Gastroesophageal sphincter (tissue), 4 donors: Measurements from ENCODE around the gene TBL1XR1. TPM values are rescaled to one million over a fixed set of nuclear protein-coding genes. Genes with fewer than 3 reads are reported as not detected.
"Not testable (repeated sequence)": the region's sequence is repeated elsewhere in the genome, so short reads cannot be mapped to it uniquely, and the experiment has no call there.

Experiments used
- ATAC-seq: fragments of 150-250 bp; one replicate; pipeline ENCODE4 v1.9.1; 2016; ENCODE audit warnings: mild to moderate bottlenecking, moderate library complexity
- H3K27ac ChIP-seq, 4 donors: fragments of 200-600 bp; sonication (generic) in 3 of 4; 1 replicate in 3 of 4; 2 replicates in 1 of 4; pipeline ENCODE4 v1.5.1; 2016 to 2019
- H3K27me3 ChIP-seq: fragments of 200-600 bp; sonication (generic); one replicate; pipeline ENCODE4 v1.5.1; 2019
- H3K36me3 ChIP-seq, 2 donors: fragments of 200-600 bp; sonication (generic); one replicate each; pipeline ENCODE4 v1.5.1; 2019; ENCODE audit warnings: control low read depth in 1 of 2
- H3K4me1 ChIP-seq, 3 donors: fragments of 200-600 bp; sonication (generic); 1 replicate in 2 of 3; 2 replicates in 1 of 3; pipeline ENCODE4 v1.5.1; 2016 to 2019; ENCODE audit warnings: control low read depth in 2 of 3
- H3K4me3 ChIP-seq, 2 donors: fragments of 200-600 bp; sonication (generic); one replicate each; pipeline ENCODE4 v1.5.1; 2019; ENCODE audit warnings: mild to moderate bottlenecking in 1 of 2, moderate library complexity in 1 of 2
- H3K9me3 ChIP-seq, 3 donors: fragments of 200-600 bp; sonication (generic); one replicate each; pipeline ENCODE4 v1.5.1; 2017 to 2019; ENCODE audit warnings: control low read depth in 2 of 3
- EP300 ChIP-seq: sonication (generic); formaldehyde crosslinking; IDR thresholded peaks from one replicate; pipeline ENCODE4 v1.6.1; 2017; ENCODE audit warnings: antibody characterized with exemption, mild to moderate bottlenecking
- POLR2A ChIP-seq, 2 donors: fragments of 450-650 bp; IDR thresholded peaks; one replicate each; pipeline ENCODE4 v1.6.1; 2017; ENCODE audit warnings: antibody characterized with exemption in 2 of 2, mild to moderate bottlenecking in 2 of 2, moderate library complexity in 1 of 2
- POLR2AphosphoS5 ChIP-seq: sonication (generic); formaldehyde crosslinking; IDR thresholded peaks from one replicate; pipeline ENCODE4 v1.6.1; 2017; ENCODE audit warnings: antibody characterized with exemption
- WGBS, 2 donors: methylation state at CpG; one replicate each; pipeline ENCODE4 v1.1.5; 2018; ENCODE audit warnings: low coverage in 1 of 2; 5-methylcytosine and 5-hydroxymethylcytosine counted together
- total RNA-seq, 4 donors: library from RNA; depleted of rRNA; stranded (reverse); fragments of >200 nt; gene quantifications; one replicate each; pipeline ENCODE4 v1.1.0, GENCODE V29; 2016
- TF ChIP-seq, protein P1 (sequence below), 4 experiments: fragments of 200-600 bp in 2 of 4; fragments of 450-650 bp in 2 of 4; sonication (generic) in 1 of 4; IDR thresholded peaks; one replicate each; pipeline ENCODE4 v1.5.1; 2017 to 2019; ENCODE audit warnings: antibody characterized with exemption in 4 of 4, mild to moderate bottlenecking in 2 of 4, moderate library complexity in 2 of 4

Gene TBL1XR1
- total RNA-seq, 4 donors from 2014 or later: 91.1 to 126 (median 97.4) TPM

GRCh38 chr3:177174607-177175170 lies 22.6 kb downstream of the TBL1XR1 start:
- H3K4me1 ChIP-seq: peaks cover 0 to 85% (median 6%) of the 10 kb centered on the region in 3 donors
- no peak overlapping the region for H3K27ac ChIP-seq
- WGBS, 2 donors: 18 to 28% methylated on average over 5 of the region's 5 CpGs
- no peak overlapping the region for H3K4me3 ChIP-seq
- H3K27me3 ChIP-seq: no peaks in the 10 kb centered on the region
- no peaks in the 10 kb centered on the region for H3K36me3 ChIP-seq
- TF ChIP-seq POLR2A (IDR thresholded peaks at IDR 0.05) (no peak), EP300 (no peak), POLR2AphosphoS5 (no peak)
- TF ChIP-seq, protein P1, sequence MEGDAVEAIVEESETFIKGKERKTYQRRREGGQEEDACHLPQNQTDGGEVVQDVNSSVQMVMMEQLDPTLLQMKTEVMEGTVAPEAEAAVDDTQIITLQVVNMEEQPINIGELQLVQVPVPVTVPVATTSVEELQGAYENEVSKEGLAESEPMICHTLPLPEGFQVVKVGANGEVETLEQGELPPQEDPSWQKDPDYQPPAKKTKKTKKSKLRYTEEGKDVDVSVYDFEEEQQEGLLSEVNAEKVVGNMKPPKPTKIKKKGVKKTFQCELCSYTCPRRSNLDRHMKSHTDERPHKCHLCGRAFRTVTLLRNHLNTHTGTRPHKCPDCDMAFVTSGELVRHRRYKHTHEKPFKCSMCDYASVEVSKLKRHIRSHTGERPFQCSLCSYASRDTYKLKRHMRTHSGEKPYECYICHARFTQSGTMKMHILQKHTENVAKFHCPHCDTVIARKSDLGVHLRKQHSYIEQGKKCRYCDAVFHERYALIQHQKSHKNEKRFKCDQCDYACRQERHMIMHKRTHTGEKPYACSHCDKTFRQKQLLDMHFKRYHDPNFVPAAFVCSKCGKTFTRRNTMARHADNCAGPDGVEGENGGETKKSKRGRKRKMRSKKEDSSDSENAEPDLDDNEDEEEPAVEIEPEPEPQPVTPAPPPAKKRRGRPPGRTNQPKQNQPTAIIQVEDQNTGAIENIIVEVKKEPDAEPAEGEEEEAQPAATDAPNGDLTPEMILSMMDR (IDR thresholded peaks at IDR 0.05): no peak
- no peak for ATAC-seq
- no peaks in the 10 kb centered on the region for H3K9me3 ChIP-seq

- no peak for TF ChIP-seq POLR2A (IDR thresholded peaks at IDR 0.05)
- Histone ChIP-seq H3K27me3 (no peaks in the 10 kb centered on the region), H3K4me3 (no peak overlapping the region), H3K9me3 (no peaks in the 10 kb centered on the region), H3K4me1 (peaks cover 0 to 73% (median 4%) of the 10 kb centered on the region in 3 donors), H3K27ac (no peak overlapping the region), H3K36me3 (no peaks in the 10 kb centered on the region)
- 70 to 100% methylated on average over 2 to 3 of the region's 4 CpGs for WGBS, 2 donors
- no peak for ATAC-seq
Observed at GRCh38 chr3:177169936-177170722, 27.2 kb downstream of the TBL1XR1 start.

DNA sequence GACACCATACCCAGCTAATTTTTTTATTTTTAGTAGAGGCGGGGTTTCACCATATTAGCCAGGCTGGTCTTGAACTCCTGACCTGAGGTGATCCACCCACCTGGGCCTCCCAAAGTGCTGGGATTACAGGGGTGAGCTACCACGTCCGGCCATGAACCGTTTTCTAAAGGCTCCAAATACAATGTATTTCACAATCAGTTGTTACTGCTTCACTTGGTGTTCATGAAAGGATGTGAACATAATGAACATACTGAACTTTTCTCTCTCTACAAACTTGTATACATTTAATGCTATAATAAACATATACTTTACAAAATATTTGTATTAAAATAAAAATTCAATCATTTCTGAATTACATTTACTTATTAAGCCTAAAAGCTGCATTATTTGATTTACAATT lies 28.9 kb downstream of the TBL1XR1 start:
- Histone ChIP-seq H3K4me3 (no peak overlapping the region), H3K9me3 (no peaks in the 10 kb centered on the region), H3K36me3 (no peaks in the 10 kb centered on the region), H3K27ac (no peak overlapping the region), H3K4me1 (peaks cover 0 to 56% (median 0%) of the 10 kb centered on the region in 3 donors), H3K27me3 (no peaks in the 10 kb centered on the region)
- TF ChIP-seq, protein P1 (IDR thresholded peaks at IDR 0.05): no peak
- 87 to 95% methylated on average over 4 of the region's 4 CpGs for WGBS, 2 donors
- no peak for ATAC-seq

DNA sequence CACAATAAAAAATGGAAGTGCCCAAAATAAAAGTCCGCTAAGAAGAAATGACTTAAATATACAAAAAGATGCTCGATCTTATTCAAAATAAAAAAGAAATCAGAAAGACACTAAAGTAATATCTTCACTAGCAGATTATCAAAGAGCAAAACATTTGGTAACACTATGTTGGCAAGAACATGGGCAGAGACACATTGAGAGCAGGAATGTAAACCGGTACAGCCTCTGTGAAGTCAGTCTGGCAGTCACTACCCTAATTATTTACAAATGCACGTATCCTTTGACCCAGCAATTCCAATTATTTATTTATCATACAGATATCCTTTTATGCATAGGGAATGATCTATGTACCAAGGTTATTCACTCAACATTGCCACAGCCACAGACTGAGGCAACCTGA lies 34.5 kb downstream of the TBL1XR1 start:
- Histone ChIP-seq H3K4me1 (peaks cover 0 to 32% (median 0%) of the 10 kb centered on the region in 3 donors), H3K4me3 (no peak overlapping the region), H3K27me3 (no peaks in the 10 kb centered on the region), H3K36me3 (peaks cover 0 to 7% of the 10 kb centered on the region in 2 donors), H3K27ac (no peak overlapping the region), H3K9me3 (no peaks in the 10 kb centered on the region)
- 40 to 58% methylated on average over 4 of the region's 4 CpGs for WGBS, 2 donors
- TF ChIP-seq POLR2A (IDR thresholded peaks at IDR 0.05): no peak
- TF ChIP-seq, protein P1 (IDR thresholded peaks at IDR 0.05): no peak
- TF ChIP-seq EP300: no peak
- TF ChIP-seq POLR2AphosphoS5: no peak
- no peak for ATAC-seq

GRCh38 chr3:177161603-177162002 lies 35.7 kb downstream of the TBL1XR1 start:
- not testable (repeated sequence) for H3K36me3 ChIP-seq, H3K4me3 ChIP-seq, H3K9me3 ChIP-seq, ATAC-seq, H3K27me3 ChIP-seq, H3K27ac ChIP-seq
- peaks cover 0 to 22% (median 0%) of the 10 kb centered on the region in 3 donors for H3K4me1 ChIP-seq
- 100% methylated on average over 1 of the region's 2 CpGs; no CpG with 5 or more reads in 1 of the 2 donors for WGBS, 2 donors

- Histone ChIP-seq H3K4me1 (peaks cover 0 to 38% (median 0%) of the 10 kb centered on the region in 3 donors), H3K9me3 (no peaks in the 10 kb centered on the region), H3K27ac (no peak overlapping the region), H3K36me3 (peaks cover 0 to 7% of the 10 kb centered on the region in 2 donors), H3K27me3 (no peaks in the 10 kb centered on the region), H3K4me3 (no peak overlapping the region)
- 95 to 98% methylated on average over 4 to 8 of the region's 8 CpGs for WGBS, 2 donors
- ATAC-seq: no peak
- TF ChIP-seq, protein P1 (IDR thresholded peaks at IDR 0.05): no peak
Observed at GRCh38 chr3:177158461-177158860, 38.8 kb downstream of the TBL1XR1 start.
